Heart right ventricle (tissue), 16 donors: ENCODE data around the gene KYNU. TPM values are rescaled to one million over a fixed set of nuclear protein-coding genes. Genes with fewer than 3 reads are reported as not detected.
A peak's percentile ranks its signal among the peaks of the same experiment; 100 is the strongest.

Source experiments
- ATAC-seq, 8 donors: fragments of 200-7000 bp; cut with Tn5 transposase; one replicate each; pipeline ENCODE4 v1.9.1; 2020; ENCODE audit warnings: mild to moderate bottlenecking in 8 of 8, moderate library complexity in 8 of 8, moderate number of reproducible peaks in 1 of 8
- DNase-seq, 2 donors: peaks; one replicate each; pipeline ENCODE4 v3.0.0-alpha.2; 2020
- H3K27ac ChIP-seq, 10 donors: fragments of 200-600 bp; sonication (generic) in 2 of 10; one replicate each; pipeline versions ENCODE4 v1.5.0 to v1.8.0; 2020 to 2022; ENCODE audit warnings: mild to moderate bottlenecking in 3 of 10
- H3K27me3 ChIP-seq, 7 donors: fragments of 200-600 bp; one replicate each; pipeline ENCODE4 v1.8.0; 2021 to 2022; ENCODE audit warnings: mild to moderate bottlenecking in 2 of 7
- H3K36me3 ChIP-seq, 9 donors: fragments of 200-600 bp; sonication (generic) in 1 of 9; one replicate each; pipeline versions ENCODE4 v1.5.0 to v1.8.0; 2020 to 2022; ENCODE audit warnings: mild to moderate bottlenecking in 2 of 9
- H3K4me1 ChIP-seq, 9 donors: fragments of 200-600 bp; sonication (generic) in 1 of 9; one replicate each; pipeline versions ENCODE4 v1.5.0 to v1.8.0; 2020 to 2022; ENCODE audit warnings: mild to moderate bottlenecking in 4 of 9
- H3K4me3 ChIP-seq, 10 donors: fragments of 200-600 bp; sonication (generic) in 2 of 10; one replicate each; pipeline versions ENCODE4 v1.5.0 to v1.8.0; 2020 to 2022; ENCODE audit warnings: mild to moderate bottlenecking in 7 of 10, moderate library complexity in 2 of 10
- H3K9me3 ChIP-seq, 11 donors: fragments of 200-600 bp in 10 of 11; sonication (generic) in 2 of 11; one replicate each; pipeline versions ENCODE4 v1.5.0 to v1.8.0; 2013 to 2022; ENCODE audit warnings: mild to moderate bottlenecking in 2 of 11, control low read depth in 1 of 11, moderate library complexity in 1 of 11
- CTCF ChIP-seq, 9 donors: fragments of 200-600 bp; sonication (generic) in 2 of 9; IDR thresholded peaks; one replicate each; pipeline versions ENCODE4 v1.5.0 to v1.8.0; 2021 to 2022; ENCODE audit warnings: antibody characterized with exemption in 9 of 9, mild to moderate bottlenecking in 5 of 9, moderate library complexity in 1 of 9
- WGBS, 2 donors: extraction: QIAGEN DNeasy Blood & Tissue Kit; methylation state at CpG; one replicate each; pipeline ENCODE4 v1.1.7; 2013; ENCODE audit warnings: inconsistent platforms in 1 of 2; 5-methylcytosine and 5-hydroxymethylcytosine counted together
- intact Hi-C, 10 donors: fragments of 100-400 bp; cut with DNase I; formaldehyde crosslinking; loops; one replicate each; pipeline versions ENCODE4 v1.11.1 to v1.14.2; 2022
- polyA plus RNA-seq, 2 donors: library from polyadenylated mRNA; stranded (reverse); fragments of 200-250 nt; gene quantifications; one replicate each; pipeline ENCODE4 v1.2.3, GENCODE V29; 2013
- total RNA-seq, 10 donors: library from RNA; stranded (reverse); fragmentation: NEBNext Ultra II Directional in 3 of 10; extraction: Animal tissue kit (Norgen Biotek cat#: 25700) in 3 of 10; gene quantifications; one replicate each; pipeline versions ENCODE4 v1.2.1 to v1.2.4, GENCODE V29; 2021 to 2023
- donor health status: Arrhythmogenic right ventricular cardiomyopathy.
- donor health status: ischemic (EF 13 %, LVEDD 7.1; RV severe dilation, severe dysfunction).
- donor health status: healthy with polysubstance abuse.
- donor health status: DM: no; HTN: yes; CAD: no.
- donor health status: DM: no; HTN: no; CAD: no.
- donor health status: ischemic (EF 25% LVEDD 6.9; RV normal size, moderate dysfunction).
- donor health status: ischemic (EF 25% LVEDD 5.7; RV mildly dilated, moderate dysfunction).
- donor health status: healthy.
- donor health status: DM: yes; HTN: yes; CAD: no.
- donor health status: Ischemic cardiomyopathy.
- donor health status: ischemic (EF 35%, LVEDD 5.7; RV mildly dilated, moderate dysfunction).
- donor health status: nonischemic (EF 11% LVEDD 7.7; RV severe dilation, severe dysfunction).
- donor health status: DM: yes; HTN: yes; CAD: no.
- donor health status: PGD.
- donor health status: ischemic (EF 29% LVEDD 5.4; RV normal size, mild dysfunction).
- donor health status: nonischemic (EF 23%, LVEDD 6.1; RV moderate dilation, normal function).

The KYNU gene
- total and polyA plus RNA-seq, 12 donors = 0.07 to 9.5 (median 0.78) TPM

- ATAC-seq (no peak), DNase-seq (no peak)
- TF ChIP-seq CTCF (IDR thresholded peaks at IDR 0.05) = peak; percentile 12 to 78 (median 60)
- no peak overlapping the region for H3K27ac ChIP-seq
- intact Hi-C loops = loop anchor here in 7 of 10 donors (5.0 to 10.0 kb wide), 4 partner anchors 183 to 298 kb away; no protein-coding TSS in a partner anchor
- no peaks in the 10 kb centered on the region for H3K36me3 ChIP-seq
- H3K9me3 ChIP-seq = no peaks in the 10 kb centered on the region
- no peak overlapping the region for H3K4me3 ChIP-seq
- H3K27me3 ChIP-seq = peaks cover 0 to 6% (median 0%) of the 10 kb centered on the region in 7 donors
- no peaks in the 10 kb centered on the region for H3K4me1 ChIP-seq
Observed at GRCh38 chr2:142980246-142981068, 103.0 kb downstream of the KYNU start.

DNA sequence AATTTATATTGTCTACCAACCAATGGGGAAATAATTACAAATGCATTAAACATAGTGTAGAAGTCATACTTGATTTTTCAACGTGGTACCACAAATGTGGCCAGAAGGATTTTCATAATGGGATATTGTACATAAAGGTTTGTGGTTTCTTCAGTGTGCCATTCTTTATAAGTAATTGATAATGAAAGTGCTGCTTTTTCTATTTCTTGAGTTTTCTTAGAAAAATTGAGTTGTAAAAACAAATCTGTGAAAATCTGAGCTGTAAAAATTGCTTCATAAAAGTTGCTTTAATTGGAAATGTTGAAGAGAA, 103.6 kb downstream of the KYNU start:
- WGBS, 2 donors = 0 to 1% methylated on average over 1 of the region's 1 CpG
- Histone ChIP-seq H3K36me3 (peaks cover 0 to 3% (median 0%) of the 10 kb centered on the region in 9 donors), H3K4me1 (no peaks in the 10 kb centered on the region), H3K9me3 (no peaks in the 10 kb centered on the region), H3K4me3 (no peak overlapping the region), H3K27ac (no peak overlapping the region), H3K27me3 (peaks cover 0 to 6% (median 0%) of the 10 kb centered on the region in 7 donors)
- intact Hi-C loops = loop anchor here in 7 of 10 donors (5.0 to 10.0 kb wide), 4 partner anchors 184 to 299 kb away; no protein-coding TSS in a partner anchor
- TF ChIP-seq CTCF (IDR thresholded peaks at IDR 0.05) = peak in 1 of 9 donors; percentile 20
- ATAC-seq = no peak
- no peak for DNase-seq

DNA sequence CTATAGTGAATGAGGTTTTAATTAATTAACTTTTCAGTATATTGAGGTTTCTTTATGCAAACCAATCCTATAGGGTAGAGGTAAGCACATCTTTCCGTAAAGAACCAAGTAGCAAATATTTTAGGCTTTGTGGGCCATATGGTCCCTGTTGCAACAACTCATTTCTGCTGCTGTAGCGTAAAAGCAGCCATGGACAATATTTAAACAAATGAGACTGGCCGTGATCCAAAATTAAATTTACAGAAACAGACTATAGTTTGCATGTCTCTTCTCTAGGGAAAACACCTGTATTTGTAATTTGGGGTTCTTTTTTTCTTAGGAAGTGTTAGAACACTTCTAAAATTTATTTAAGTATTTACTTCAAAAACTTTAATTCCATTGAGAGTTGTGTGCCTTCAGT, 104.3 kb downstream of the KYNU start:
- Histone ChIP-seq H3K27ac (no peak overlapping the region), H3K27me3 (peaks cover 0 to 6% (median 0%) of the 10 kb centered on the region in 7 donors), H3K9me3 (no peaks in the 10 kb centered on the region), H3K4me3 (no peak overlapping the region), H3K4me1 (no peaks in the 10 kb centered on the region), H3K36me3 (peaks cover 0 to 7% (median 0%) of the 10 kb centered on the region in 9 donors)
- intact Hi-C loops = loop anchor here in 7 of 10 donors (5.0 to 10.0 kb wide), 4 partner anchors 184 to 299 kb away; no protein-coding TSS in a partner anchor
- 78 to 83% methylated on average over 3 of the region's 3 CpGs for WGBS, 2 donors
- TF ChIP-seq CTCF (IDR thresholded peaks at IDR 0.05) = no peak
- ATAC-seq (no peak), DNase-seq (no peak)

GRCh38 chr2:142983174-142983573, 105.7 kb downstream of the KYNU start:
- ATAC-seq (no peak), DNase-seq (no peak)
- WGBS, 2 donors = 91 to 100% methylated on average over 1 of the region's 1 CpG
- intact Hi-C loops = loop anchor here in 7 of 10 donors (5.0 to 10.0 kb wide), 4 partner anchors 186 to 301 kb away; no protein-coding TSS in a partner anchor
- H3K4me1 ChIP-seq = no peaks in the 10 kb centered on the region
- no peak overlapping the region for H3K27ac ChIP-seq
- peaks cover 0 to 6% (median 0%) of the 10 kb centered on the region in 7 donors for H3K27me3 ChIP-seq
- H3K9me3 ChIP-seq = no peaks in the 10 kb centered on the region
- H3K4me3 ChIP-seq = no peak overlapping the region
- no peak for TF ChIP-seq CTCF (IDR thresholded peaks at IDR 0.05)
- H3K36me3 ChIP-seq = peaks cover 0 to 7% (median 0%) of the 10 kb centered on the region in 9 donors
